Measurements from ENCODE around the gene MMP2. TPM values are rescaled to one million over a fixed set of nuclear protein-coding genes. Genes with fewer than 3 reads are reported as not detected.

The MMP2 gene
- total RNA-seq, 1 donor from 2014 or later: 1,246 TPM

DNA sequence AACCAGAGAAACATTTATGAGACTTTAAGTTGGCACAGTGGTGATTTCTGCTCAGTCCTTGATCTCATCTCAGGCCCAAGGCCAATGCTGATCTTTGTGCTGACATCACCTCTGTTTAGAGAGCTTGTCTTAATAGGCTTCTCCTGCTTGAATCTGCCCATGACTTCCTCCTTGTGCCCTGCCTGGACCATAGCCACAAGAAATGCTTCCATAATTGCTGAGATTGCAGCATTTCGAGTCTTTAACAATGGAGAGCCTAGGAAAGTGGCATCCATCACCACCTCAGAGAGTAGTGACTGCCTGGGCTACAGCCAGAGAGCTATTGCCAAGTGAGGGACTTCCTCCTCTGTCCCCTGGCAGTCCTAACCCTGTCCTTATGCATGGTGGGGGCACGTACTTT, 25.1 kb upstream of the MMP2 start:
- H3K27ac Mint-ChIP-seq (ENCODE audit: unreplicated experiment): no peak overlapping the region
- no peaks in the 10 kb centered on the region for H3K36me3 ChIP-seq (ENCODE audit: insufficient read depth, low read length)
- TF ChIP-seq EZH2 (IDR thresholded peaks at IDR 0.05; ENCODE audit: insufficient read depth, low read length): no peak
- TF ChIP-seq, protein P1, sequence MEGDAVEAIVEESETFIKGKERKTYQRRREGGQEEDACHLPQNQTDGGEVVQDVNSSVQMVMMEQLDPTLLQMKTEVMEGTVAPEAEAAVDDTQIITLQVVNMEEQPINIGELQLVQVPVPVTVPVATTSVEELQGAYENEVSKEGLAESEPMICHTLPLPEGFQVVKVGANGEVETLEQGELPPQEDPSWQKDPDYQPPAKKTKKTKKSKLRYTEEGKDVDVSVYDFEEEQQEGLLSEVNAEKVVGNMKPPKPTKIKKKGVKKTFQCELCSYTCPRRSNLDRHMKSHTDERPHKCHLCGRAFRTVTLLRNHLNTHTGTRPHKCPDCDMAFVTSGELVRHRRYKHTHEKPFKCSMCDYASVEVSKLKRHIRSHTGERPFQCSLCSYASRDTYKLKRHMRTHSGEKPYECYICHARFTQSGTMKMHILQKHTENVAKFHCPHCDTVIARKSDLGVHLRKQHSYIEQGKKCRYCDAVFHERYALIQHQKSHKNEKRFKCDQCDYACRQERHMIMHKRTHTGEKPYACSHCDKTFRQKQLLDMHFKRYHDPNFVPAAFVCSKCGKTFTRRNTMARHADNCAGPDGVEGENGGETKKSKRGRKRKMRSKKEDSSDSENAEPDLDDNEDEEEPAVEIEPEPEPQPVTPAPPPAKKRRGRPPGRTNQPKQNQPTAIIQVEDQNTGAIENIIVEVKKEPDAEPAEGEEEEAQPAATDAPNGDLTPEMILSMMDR (IDR thresholded peaks at IDR 0.05; ENCODE audit: insufficient read depth, low read depth, low read length): no peak
- no peaks in the 10 kb centered on the region for H3K4me1 ChIP-seq (ENCODE audit: insufficient read depth, low read length)
- no peak for FAIRE-seq
- no peak overlapping the region for H3K4me3 Mint-ChIP-seq (ENCODE audit: unreplicated experiment)
- H3K4me1 Mint-ChIP-seq (ENCODE audit: low read depth, unreplicated experiment): no peaks in the 10 kb centered on the region
- H2AFZ ChIP-seq (ENCODE audit: low read depth, low read length): no peak overlapping the region
- H3K36me3 Mint-ChIP-seq (ENCODE audit: low read depth, unreplicated experiment): no peaks in the 10 kb centered on the region
- no peak overlapping the region for H3K9ac ChIP-seq (ENCODE audit: low read length)
- H3K9me3 Mint-ChIP-seq (ENCODE audit: unreplicated experiment): peaks cover 3% of the 10 kb centered on the region
- no peak overlapping the region for H3K4me2 ChIP-seq (ENCODE audit: low read length)
- no peak overlapping the region for H3K27ac ChIP-seq (ENCODE audit: low read depth, low read length)
- no peak overlapping the region for H3K4me3 ChIP-seq (ENCODE audit: insufficient read depth, low read depth, low read length)
- no peaks in the 10 kb centered on the region for H3K27me3 ChIP-seq (ENCODE audit: insufficient read depth, low read length)
- H3K9me3 ChIP-seq (ENCODE audit: insufficient read depth, low read depth, low read length): no peaks in the 10 kb centered on the region
- no peaks in the 10 kb centered on the region for H3K79me2 ChIP-seq (ENCODE audit: insufficient read depth, low read length)
- no peaks in the 10 kb centered on the region for H4K20me1 ChIP-seq (ENCODE audit: insufficient read depth, low read length)
- no peak for DNase-seq (ENCODE audit: low read depth)
- H3K27me3 Mint-ChIP-seq (ENCODE audit: low read depth, unreplicated experiment): peaks cover 3% of the 10 kb centered on the region

DNA sequence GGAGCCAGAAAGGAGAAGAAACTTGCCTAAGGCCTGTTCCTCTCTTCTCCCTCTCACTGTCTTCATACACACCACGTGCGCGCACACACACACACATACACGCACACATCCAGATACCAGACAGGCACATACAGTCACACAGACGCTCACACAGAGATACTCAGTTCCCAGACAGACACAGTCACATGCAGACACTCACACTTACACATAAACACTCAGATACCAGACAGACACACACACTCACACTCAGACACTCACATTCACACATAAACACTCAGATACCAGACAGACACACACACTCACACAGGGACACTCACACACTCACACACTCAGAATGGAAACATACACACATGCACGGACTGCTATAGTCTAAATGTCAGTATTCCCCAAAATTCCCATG, 24.1 kb upstream of the MMP2 start:
- Histone ChIP-seq H3K9me3 (ENCODE audit: insufficient read depth, low read depth, low read length) (no peaks in the 10 kb centered on the region), H3K4me3 (ENCODE audit: insufficient read depth, low read depth, low read length) (no peak overlapping the region), H3K79me2 (ENCODE audit: insufficient read depth, low read length) (no peaks in the 10 kb centered on the region), H3K9ac (ENCODE audit: low read length) (no peak overlapping the region), H3K4me1 (ENCODE audit: insufficient read depth, low read length) (no peaks in the 10 kb centered on the region), H3K27me3 (ENCODE audit: insufficient read depth, low read length) (no peaks in the 10 kb centered on the region), H3K36me3 (ENCODE audit: insufficient read depth, low read length) (no peaks in the 10 kb centered on the region), H3K27ac (ENCODE audit: low read depth, low read length) (no peak overlapping the region), H4K20me1 (ENCODE audit: insufficient read depth, low read length) (no peaks in the 10 kb centered on the region), H3K4me2 (ENCODE audit: low read length) (no peak overlapping the region), H2AFZ (ENCODE audit: low read depth, low read length) (no peak overlapping the region)
- no peak for TF ChIP-seq EZH2 (IDR thresholded peaks at IDR 0.05; ENCODE audit: insufficient read depth, low read length)
- TF ChIP-seq, protein P1 (IDR thresholded peaks at IDR 0.05; ENCODE audit: insufficient read depth, low read depth, low read length): no peak
- H3K27me3 Mint-ChIP-seq (ENCODE audit: low read depth, unreplicated experiment): peaks cover 5% of the 10 kb centered on the region
- no peak for DNase-seq (ENCODE audit: low read depth)
- peaks cover 3% of the 10 kb centered on the region for H3K9me3 Mint-ChIP-seq (ENCODE audit: unreplicated experiment)
- H3K27ac Mint-ChIP-seq (ENCODE audit: unreplicated experiment): no peak overlapping the region
- H3K36me3 Mint-ChIP-seq (ENCODE audit: low read depth, unreplicated experiment): no peaks in the 10 kb centered on the region
- H3K4me3 Mint-ChIP-seq (ENCODE audit: unreplicated experiment): no peak overlapping the region
- no peak for FAIRE-seq
- H3K4me1 Mint-ChIP-seq (ENCODE audit: low read depth, unreplicated experiment): no peaks in the 10 kb centered on the region

DNA sequence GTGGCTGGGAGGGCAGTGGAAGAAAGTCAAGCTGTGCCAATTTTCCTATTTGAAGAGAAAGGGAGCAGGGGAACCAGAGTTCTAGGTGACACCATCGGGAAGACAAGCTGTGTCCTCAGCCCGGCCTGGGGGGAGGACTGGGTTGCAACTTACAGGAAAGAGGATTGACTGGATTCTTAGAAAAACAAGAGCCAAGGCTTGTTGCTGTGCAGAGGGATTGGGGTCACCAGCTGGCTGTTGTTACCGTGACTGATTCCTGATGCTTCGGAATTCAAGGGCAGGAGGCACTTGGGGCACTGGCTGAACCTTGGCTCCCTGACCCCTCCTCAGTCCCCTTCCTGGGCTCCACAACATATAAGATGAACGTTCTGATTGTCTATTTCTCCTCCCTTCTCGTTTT, 16.8 kb upstream of the MMP2 start:
- Histone ChIP-seq H3K79me2 (ENCODE audit: insufficient read depth, low read length) (no peaks in the 10 kb centered on the region), H3K9me3 (ENCODE audit: insufficient read depth, low read depth, low read length) (no peaks in the 10 kb centered on the region), H3K4me1 (ENCODE audit: insufficient read depth, low read length) (no peaks in the 10 kb centered on the region), H2AFZ (ENCODE audit: low read depth, low read length) (no peak overlapping the region), H3K36me3 (ENCODE audit: insufficient read depth, low read length) (no peaks in the 10 kb centered on the region), H3K9ac (ENCODE audit: low read length) (no peak overlapping the region), H3K4me3 (ENCODE audit: insufficient read depth, low read depth, low read length) (no peak overlapping the region), H3K27ac (ENCODE audit: low read depth, low read length) (no peak overlapping the region), H3K27me3 (ENCODE audit: insufficient read depth, low read length) (no peaks in the 10 kb centered on the region), H4K20me1 (ENCODE audit: insufficient read depth, low read length) (no peaks in the 10 kb centered on the region), H3K4me2 (ENCODE audit: low read length) (no peak overlapping the region)
- no peak for FAIRE-seq
- H3K36me3 Mint-ChIP-seq (ENCODE audit: low read depth, unreplicated experiment): no peaks in the 10 kb centered on the region
- no peak for TF ChIP-seq EZH2 (IDR thresholded peaks at IDR 0.05; ENCODE audit: insufficient read depth, low read length)
- TF ChIP-seq, protein P1 (IDR thresholded peaks at IDR 0.05; ENCODE audit: insufficient read depth, low read depth, low read length): no peak
- no peak overlapping the region for H3K27ac Mint-ChIP-seq (ENCODE audit: unreplicated experiment)
- no peak overlapping the region for H3K4me3 Mint-ChIP-seq (ENCODE audit: unreplicated experiment)
- H3K27me3 Mint-ChIP-seq (ENCODE audit: low read depth, unreplicated experiment): peaks cover 24% of the 10 kb centered on the region
- DNase-seq (ENCODE audit: low read depth): no peak
- no peaks in the 10 kb centered on the region for H3K4me1 Mint-ChIP-seq (ENCODE audit: low read depth, unreplicated experiment)
- H3K9me3 Mint-ChIP-seq (ENCODE audit: unreplicated experiment): peaks cover 3% of the 10 kb centered on the region
